Measurements from ENCODE around the gene CEL.
"Not testable (repeated sequence)": the region's sequence is repeated elsewhere in the genome, so short reads cannot be mapped to it uniquely, and the experiment has no call there.

CEL gene

GRCh38 chr9:133090187-133090586 is 28.4 kb downstream of the CEL start:
- Histone ChIP-seq H3K27me3 (ENCODE audit: insufficient read depth, poor library complexity, severe bottlenecking) (no peaks in the 10 kb centered on the region), H3K27ac (replicated peaks) (no peak overlapping the region), H3K4me3 (replicated peaks; ENCODE audit: insufficient read depth, low read length) (no peak overlapping the region)
- TF ChIP-seq SPI1 (IDR thresholded peaks at IDR 0.05; ENCODE audit: borderline replicate concordance, low read depth) (no peak), CTCF (IDR thresholded peaks at IDR 0.05; ENCODE audit: insufficient read depth, low read length) (no peak), POLR2AphosphoS5 (IDR thresholded peaks at IDR 0.05; ENCODE audit: low read depth) (no peak), GABPA (IDR thresholded peaks at IDR 0.05; ENCODE audit: low read depth) (no peak)
- TF ChIP-seq, protein P1, sequence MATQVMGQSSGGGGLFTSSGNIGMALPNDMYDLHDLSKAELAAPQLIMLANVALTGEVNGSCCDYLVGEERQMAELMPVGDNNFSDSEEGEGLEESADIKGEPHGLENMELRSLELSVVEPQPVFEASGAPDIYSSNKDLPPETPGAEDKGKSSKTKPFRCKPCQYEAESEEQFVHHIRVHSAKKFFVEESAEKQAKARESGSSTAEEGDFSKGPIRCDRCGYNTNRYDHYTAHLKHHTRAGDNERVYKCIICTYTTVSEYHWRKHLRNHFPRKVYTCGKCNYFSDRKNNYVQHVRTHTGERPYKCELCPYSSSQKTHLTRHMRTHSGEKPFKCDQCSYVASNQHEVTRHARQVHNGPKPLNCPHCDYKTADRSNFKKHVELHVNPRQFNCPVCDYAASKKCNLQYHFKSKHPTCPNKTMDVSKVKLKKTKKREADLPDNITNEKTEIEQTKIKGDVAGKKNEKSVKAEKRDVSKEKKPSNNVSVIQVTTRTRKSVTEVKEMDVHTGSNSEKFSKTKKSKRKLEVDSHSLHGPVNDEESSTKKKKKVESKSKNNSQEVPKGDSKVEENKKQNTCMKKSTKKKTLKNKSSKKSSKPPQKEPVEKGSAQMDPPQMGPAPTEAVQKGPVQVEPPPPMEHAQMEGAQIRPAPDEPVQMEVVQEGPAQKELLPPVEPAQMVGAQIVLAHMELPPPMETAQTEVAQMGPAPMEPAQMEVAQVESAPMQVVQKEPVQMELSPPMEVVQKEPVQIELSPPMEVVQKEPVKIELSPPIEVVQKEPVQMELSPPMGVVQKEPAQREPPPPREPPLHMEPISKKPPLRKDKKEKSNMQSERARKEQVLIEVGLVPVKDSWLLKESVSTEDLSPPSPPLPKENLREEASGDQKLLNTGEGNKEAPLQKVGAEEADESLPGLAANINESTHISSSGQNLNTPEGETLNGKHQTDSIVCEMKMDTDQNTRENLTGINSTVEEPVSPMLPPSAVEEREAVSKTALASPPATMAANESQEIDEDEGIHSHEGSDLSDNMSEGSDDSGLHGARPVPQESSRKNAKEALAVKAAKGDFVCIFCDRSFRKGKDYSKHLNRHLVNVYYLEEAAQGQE (IDR thresholded peaks at IDR 0.05; ENCODE audit: insufficient replicate concordance, low read depth) = no peak
- DNase-seq (ENCODE audit: low read depth in 1 of 2, low spot score in 1 of 2) = no peak

GRCh38 chr9:133090752-133091385 is 29.1 kb downstream of the CEL start:
- DNase-seq (ENCODE audit: low read depth in 1 of 2, low spot score in 1 of 2) = no peak

DNA sequence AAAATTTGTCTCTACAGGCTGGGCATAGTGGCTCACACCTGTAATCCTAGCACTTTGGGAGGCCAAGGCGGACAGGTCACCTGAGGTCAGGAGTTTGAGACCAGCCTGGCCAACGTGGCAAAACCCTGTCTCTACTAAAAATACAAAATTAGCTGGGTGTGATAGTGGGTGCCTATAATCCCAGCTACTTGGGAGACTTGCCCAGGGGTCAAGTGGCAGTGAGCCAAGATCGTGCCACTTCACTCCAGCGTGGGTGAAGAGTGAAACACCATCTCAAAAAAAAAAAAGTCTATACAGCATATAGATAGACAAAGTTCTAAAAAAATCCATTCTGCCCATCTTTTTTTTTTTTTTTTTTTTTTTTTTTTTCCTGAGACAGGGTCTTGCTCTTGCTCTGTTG is 32.6 kb downstream of the CEL start:
- not testable (repeated sequence) for H3K4me3 ChIP-seq (replicated peaks; ENCODE audit: insufficient read depth, low read length); H3K27me3 ChIP-seq (ENCODE audit: insufficient read depth, poor library complexity, severe bottlenecking); DNase-seq (ENCODE audit: low read depth in 1 of 2, low spot score in 1 of 2); H3K27ac ChIP-seq (replicated peaks)

More at GRCh38 chr9:133090752-133091385, 29.1 kb downstream of the CEL start:
- Histone ChIP-seq H3K4me3 (replicated peaks; ENCODE audit: insufficient read depth, low read length) (no peak overlapping the region), H3K27ac (replicated peaks) (no peak overlapping the region), H3K27me3 (ENCODE audit: insufficient read depth, poor library complexity, severe bottlenecking) (no peaks in the 10 kb centered on the region)
- TF ChIP-seq GABPA (IDR thresholded peaks at IDR 0.05; ENCODE audit: low read depth) = no peak
- TF ChIP-seq, protein P1 (IDR thresholded peaks at IDR 0.05; ENCODE audit: insufficient replicate concordance, low read depth) = no peak
- TF ChIP-seq SPI1 (IDR thresholded peaks at IDR 0.05; ENCODE audit: borderline replicate concordance, low read depth) = no peak
- no peak for TF ChIP-seq POLR2AphosphoS5 (IDR thresholded peaks at IDR 0.05; ENCODE audit: low read depth)
- TF ChIP-seq CTCF (IDR thresholded peaks at IDR 0.05; ENCODE audit: insufficient read depth, low read length) = no peak

DNA sequence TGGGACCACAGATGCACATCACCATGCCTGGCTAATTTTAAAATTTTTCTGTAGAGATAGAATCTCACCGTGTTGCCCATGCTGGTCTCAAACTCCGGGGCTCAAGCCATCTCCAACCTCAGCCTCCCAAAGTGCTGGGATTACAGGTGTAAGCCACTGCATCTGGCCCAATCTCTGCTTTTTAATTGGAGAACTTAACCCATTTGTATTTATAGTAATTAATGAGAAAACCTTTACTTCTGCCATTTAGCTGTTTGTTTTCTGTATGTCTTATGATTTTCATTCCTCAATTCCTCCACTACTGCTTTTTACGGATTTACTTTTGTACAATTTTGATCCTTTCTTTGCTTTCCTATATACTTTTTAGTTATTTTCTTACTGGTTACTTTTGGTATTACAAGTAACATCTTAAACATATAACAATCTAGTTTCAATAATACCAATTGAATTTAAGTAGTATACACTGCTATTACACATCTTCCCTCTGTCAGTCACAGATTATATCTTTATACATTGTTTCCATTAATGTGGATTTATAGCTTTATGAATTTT is 33.1 kb downstream of the CEL start:
- no peak for TF ChIP-seq SPI1 (IDR thresholded peaks at IDR 0.05; ENCODE audit: borderline replicate concordance, low read depth)
- TF ChIP-seq CTCF (IDR thresholded peaks at IDR 0.05; ENCODE audit: insufficient read depth, low read length) = no peak
- no peak for TF ChIP-seq GABPA (IDR thresholded peaks at IDR 0.05; ENCODE audit: low read depth)
- no peak for TF ChIP-seq POLR2AphosphoS5 (IDR thresholded peaks at IDR 0.05; ENCODE audit: low read depth)
- TF ChIP-seq, protein P1 (IDR thresholded peaks at IDR 0.05; ENCODE audit: insufficient replicate concordance, low read depth) = no peak
- Histone ChIP-seq H3K27ac (replicated peaks) (no peak overlapping the region), H3K4me3 (replicated peaks; ENCODE audit: insufficient read depth, low read length) (no peak overlapping the region), H3K27me3 (ENCODE audit: insufficient read depth, poor library complexity, severe bottlenecking) (no peaks in the 10 kb centered on the region)
- DNase-seq (ENCODE audit: low read depth in 1 of 2, low spot score in 1 of 2) = no peak

All from HL-60 (cell line).